GM23338 (cell line): Measurements from ENCODE around the gene CCDC178. TPM values are rescaled to one million over a fixed set of nuclear protein-coding genes. Genes with fewer than 3 reads are reported as not detected.

Experiments used
- ATAC-seq: fragments of 200-7000 bp; cut with Tn5 transposase; 3 replicates; pipeline ENCODE4 v1.9.1; 2020
- DNase-seq: peaks from one replicate; pipeline ENCODE4 v3.0.0-alpha.2; 2015; ENCODE audit warnings: low spot score
- H2AFZ ChIP-seq: fragments of 200-600 bp; sonication (generic); 2 replicates; pipeline ENCODE4 v1.8.0; 2016; ENCODE audit warnings: antibody characterized with exemption, mild to moderate bottlenecking, moderate library complexity
- H3F3A ChIP-seq: fragments of 200-600 bp; sonication (generic); replicated peaks from 2 replicates; pipeline ENCODE4 v1.8.0; 2017; ENCODE audit warnings: antibody characterized with exemption, mixed run types, low read depth
- H3K27ac ChIP-seq: fragments of 200-600 bp; sonication (generic); 2 replicates; pipeline ENCODE4 v1.6.1; 2016; ENCODE audit warnings: low read depth
- H3K27me3 ChIP-seq: fragments of 200-600 bp; sonication (generic); 2 replicates; pipeline ENCODE4 v1.8.0; 2016; ENCODE audit warnings: mild to moderate bottlenecking, mixed run types, moderate library complexity; ENCODE audit not compliant: insufficient read depth
- H3K36me3 ChIP-seq: fragments of 200-600 bp; sonication (generic); 2 replicates; pipeline ENCODE4 v1.8.0; 2016; ENCODE audit warnings: mild to moderate bottlenecking; ENCODE audit not compliant: insufficient read depth
- H3K4me1 ChIP-seq: fragments of 200-600 bp; sonication (generic); 2 replicates; pipeline ENCODE4 v1.8.0; 2016; ENCODE audit warnings: mild to moderate bottlenecking, moderate library complexity; ENCODE audit not compliant: insufficient read depth
- H3K4me2 ChIP-seq: fragments of 200-600 bp; sonication (generic); 2 replicates; pipeline ENCODE4 v1.7.1; 2017; ENCODE audit warnings: mixed run types
- H3K4me3 ChIP-seq: fragments of 200-600 bp; sonication (generic); 2 replicates; pipeline ENCODE4 v1.6.1; 2016; ENCODE audit warnings: mixed run types
- H3K79me2 ChIP-seq: fragments of 200-600 bp; sonication (generic); replicated peaks from 2 replicates; pipeline ENCODE4 v1.8.0; 2017; ENCODE audit warnings: mild to moderate bottlenecking; ENCODE audit not compliant: insufficient read depth
- H3K9me2 ChIP-seq: fragments of 200-600 bp; sonication (generic); 2 replicates; pipeline ENCODE4 v1.8.0; 2017; ENCODE audit not compliant: insufficient read depth
- H4K20me1 ChIP-seq: fragments of 200-600 bp; sonication (generic); replicated peaks from 2 replicates; pipeline ENCODE4 v1.8.0; 2017; ENCODE audit warnings: mild to moderate bottlenecking; ENCODE audit not compliant: insufficient read depth
- H3K27ac Mint-ChIP-seq: 2 replicates; pipeline ENCODE4 v1.8.0; 2020; ENCODE audit warnings: inconsistent platforms, mild to moderate bottlenecking, moderate library complexity, mixed read lengths
- H3K27me3 Mint-ChIP-seq: 3 replicates; pipeline ENCODE4 v1.8.0; 2022; ENCODE audit warnings: low read depth, mild to moderate bottlenecking, moderate library complexity, mixed read lengths, inconsistent platforms; ENCODE audit not compliant: insufficient read depth, poor library complexity
- H3K36me3 Mint-ChIP-seq: 3 replicates; pipeline ENCODE4 v1.8.0; 2021; ENCODE audit warnings: low read depth, mild to moderate bottlenecking, inconsistent platforms, moderate library complexity, mixed read lengths
- H3K4me1 Mint-ChIP-seq: 3 replicates; pipeline ENCODE4 v1.8.0; 2020; ENCODE audit warnings: mild to moderate bottlenecking, inconsistent platforms, mixed read lengths
- H3K4me3 Mint-ChIP-seq: 3 replicates; pipeline ENCODE4 v1.8.0; 2021; ENCODE audit warnings: moderate library complexity, mild to moderate bottlenecking, inconsistent platforms, mixed read lengths
- H3K9me3 Mint-ChIP-seq: 3 replicates; pipeline ENCODE4 v1.8.0; 2020; ENCODE audit warnings: moderate library complexity, mild to moderate bottlenecking, inconsistent platforms, mixed read lengths
- CREB1 ChIP-seq: fragments of 250-450 bp; sonication (Bioruptor Pico); IDR thresholded peaks from 2 replicates; pipeline ENCODE4 v1.5.0; 2020; ENCODE audit warnings: low read depth, mild to moderate bottlenecking, moderate library complexity
- EZH2 ChIP-seq: fragments of 200-600 bp; sonication (generic); IDR thresholded peaks from one replicate; pipeline ENCODE4 v1.8.0; 2017; ENCODE audit warnings: antibody characterized with exemption, mild to moderate bottlenecking, low read depth; ENCODE audit not compliant: unreplicated experiment
- EZH2phosphoT487 ChIP-seq: fragments of 200-600 bp; sonication (generic); IDR thresholded peaks from one replicate; pipeline ENCODE4 v1.8.1; 2018; ENCODE audit warnings: antibody characterized with exemption; ENCODE audit not compliant: unreplicated experiment
- JUNB ChIP-seq: IDR thresholded peaks from one replicate; pipeline ENCODE4 v1.6.1; 2016; ENCODE audit warnings: antibody characterized with exemption; ENCODE audit not compliant: unreplicated experiment
- NANOG ChIP-seq: IDR thresholded peaks from 2 replicates; pipeline ENCODE4 v1.6.1; 2016; ENCODE audit warnings: antibody characterized with exemption, borderline replicate concordance
- STAT1 ChIP-seq: IDR thresholded peaks from one replicate; pipeline ENCODE4 v1.6.1; 2016; ENCODE audit warnings: antibody characterized with exemption; ENCODE audit not compliant: unreplicated experiment
- ZNF114 ChIP-seq: fragments of 250-450 bp; sonication (Bioruptor Pico); IDR thresholded peaks from 2 replicates; pipeline ENCODE4 v1.5.0; 2020; ENCODE audit warnings: mild to moderate bottlenecking, moderate library complexity
- ZNF331 ChIP-seq: fragments of 250-450 bp; sonication (Bioruptor Pico); IDR thresholded peaks from 2 replicates; pipeline ENCODE4 v1.5.0; 2020; ENCODE audit warnings: low read depth, mild to moderate bottlenecking, moderate library complexity
- polyA plus RNA-seq: library from polyadenylated mRNA; unstranded; fragments of >200 nt; fragmentation: Nextera tagmentation; extraction: Ambion mirVana; gene quantifications from 2 replicates; pipeline ENCODE4 v1.2.1, GENCODE V29; 2016
- total RNA-seq: library from RNA; depleted of rRNA; stranded (reverse); fragments of >200 nt; shearing (Covaris generic); gene quantifications from 2 replicates; pipeline ENCODE4 v1.2.3, GENCODE V29; 2014
- TF ChIP-seq, protein P1 (sequence below): IDR thresholded peaks from 2 replicates; pipeline ENCODE4 v1.6.1; 2016; ENCODE audit warnings: antibody characterized with exemption
- TF ChIP-seq, protein P2 (sequence below): IDR thresholded peaks from one replicate; pipeline ENCODE4 v1.6.1; 2018; ENCODE audit warnings: antibody characterized with exemption; ENCODE audit not compliant: unreplicated experiment
- TF ChIP-seq, protein P3 (sequence below): fragments of 250-450 bp; sonication (Bioruptor Pico); IDR thresholded peaks from 2 replicates; pipeline ENCODE4 v1.5.0; 2020; ENCODE audit warnings: mild to moderate bottlenecking, moderate library complexity

Gene CCDC178
- total and polyA plus RNA-seq, 2 experiments from 2014 or later, result 0.17 to 0.24 TPM

DNA sequence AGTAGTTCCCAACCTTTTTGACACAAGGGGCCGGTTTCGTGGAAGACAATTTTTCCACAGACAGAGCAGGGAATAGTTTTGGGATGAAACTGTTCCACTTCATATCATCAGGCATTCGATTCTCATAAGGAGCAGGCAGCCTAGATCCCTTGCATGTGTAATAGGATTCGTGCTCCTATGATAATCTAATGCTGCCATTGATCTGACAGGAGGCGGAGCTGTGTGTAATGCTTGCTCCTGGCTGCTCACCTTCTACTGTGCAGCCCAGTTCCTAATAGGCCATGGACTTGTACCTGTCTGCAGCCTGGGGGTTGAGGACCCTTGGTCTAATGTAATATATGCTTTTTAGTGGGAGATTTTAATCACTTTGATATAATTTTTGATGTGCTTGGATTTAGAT lies 479.0 kb downstream of the CCDC178 start:
- Histone ChIP-seq H3K27me3 (no peaks in the 10 kb centered on the region), H3F3A (no peaks in the 10 kb centered on the region), H3K4me2 (no peak overlapping the region), H3K4me1 (no peaks in the 10 kb centered on the region), H3K4me3 (no peak overlapping the region), H3K36me3 (no peaks in the 10 kb centered on the region), H3K27ac (no peak overlapping the region), H2AFZ (no peak overlapping the region), H3K79me2 (no peaks in the 10 kb centered on the region), H3K9me2 (no peaks in the 10 kb centered on the region), H4K20me1 (no peaks in the 10 kb centered on the region)
- H3K27ac Mint-ChIP-seq, result no peak overlapping the region
- no peaks in the 10 kb centered on the region for H3K36me3 Mint-ChIP-seq
- ATAC-seq, result no peak
- no peak for DNase-seq
- TF ChIP-seq, protein P1, sequence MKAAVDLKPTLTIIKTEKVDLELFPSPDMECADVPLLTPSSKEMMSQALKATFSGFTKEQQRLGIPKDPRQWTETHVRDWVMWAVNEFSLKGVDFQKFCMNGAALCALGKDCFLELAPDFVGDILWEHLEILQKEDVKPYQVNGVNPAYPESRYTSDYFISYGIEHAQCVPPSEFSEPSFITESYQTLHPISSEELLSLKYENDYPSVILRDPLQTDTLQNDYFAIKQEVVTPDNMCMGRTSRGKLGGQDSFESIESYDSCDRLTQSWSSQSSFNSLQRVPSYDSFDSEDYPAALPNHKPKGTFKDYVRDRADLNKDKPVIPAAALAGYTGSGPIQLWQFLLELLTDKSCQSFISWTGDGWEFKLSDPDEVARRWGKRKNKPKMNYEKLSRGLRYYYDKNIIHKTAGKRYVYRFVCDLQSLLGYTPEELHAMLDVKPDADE, result no peak
- TF ChIP-seq ZNF114 (no peak), ZNF331 (no peak), CREB1 (CRISPR knock-in tag) (no peak), EZH2 (no peak), STAT1 (no peak), EZH2phosphoT487 (no peak), NANOG (no peak), JUNB (no peak)
- TF ChIP-seq, protein P2, sequence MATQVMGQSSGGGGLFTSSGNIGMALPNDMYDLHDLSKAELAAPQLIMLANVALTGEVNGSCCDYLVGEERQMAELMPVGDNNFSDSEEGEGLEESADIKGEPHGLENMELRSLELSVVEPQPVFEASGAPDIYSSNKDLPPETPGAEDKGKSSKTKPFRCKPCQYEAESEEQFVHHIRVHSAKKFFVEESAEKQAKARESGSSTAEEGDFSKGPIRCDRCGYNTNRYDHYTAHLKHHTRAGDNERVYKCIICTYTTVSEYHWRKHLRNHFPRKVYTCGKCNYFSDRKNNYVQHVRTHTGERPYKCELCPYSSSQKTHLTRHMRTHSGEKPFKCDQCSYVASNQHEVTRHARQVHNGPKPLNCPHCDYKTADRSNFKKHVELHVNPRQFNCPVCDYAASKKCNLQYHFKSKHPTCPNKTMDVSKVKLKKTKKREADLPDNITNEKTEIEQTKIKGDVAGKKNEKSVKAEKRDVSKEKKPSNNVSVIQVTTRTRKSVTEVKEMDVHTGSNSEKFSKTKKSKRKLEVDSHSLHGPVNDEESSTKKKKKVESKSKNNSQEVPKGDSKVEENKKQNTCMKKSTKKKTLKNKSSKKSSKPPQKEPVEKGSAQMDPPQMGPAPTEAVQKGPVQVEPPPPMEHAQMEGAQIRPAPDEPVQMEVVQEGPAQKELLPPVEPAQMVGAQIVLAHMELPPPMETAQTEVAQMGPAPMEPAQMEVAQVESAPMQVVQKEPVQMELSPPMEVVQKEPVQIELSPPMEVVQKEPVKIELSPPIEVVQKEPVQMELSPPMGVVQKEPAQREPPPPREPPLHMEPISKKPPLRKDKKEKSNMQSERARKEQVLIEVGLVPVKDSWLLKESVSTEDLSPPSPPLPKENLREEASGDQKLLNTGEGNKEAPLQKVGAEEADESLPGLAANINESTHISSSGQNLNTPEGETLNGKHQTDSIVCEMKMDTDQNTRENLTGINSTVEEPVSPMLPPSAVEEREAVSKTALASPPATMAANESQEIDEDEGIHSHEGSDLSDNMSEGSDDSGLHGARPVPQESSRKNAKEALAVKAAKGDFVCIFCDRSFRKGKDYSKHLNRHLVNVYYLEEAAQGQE, result no peak
- TF ChIP-seq, protein P3, sequence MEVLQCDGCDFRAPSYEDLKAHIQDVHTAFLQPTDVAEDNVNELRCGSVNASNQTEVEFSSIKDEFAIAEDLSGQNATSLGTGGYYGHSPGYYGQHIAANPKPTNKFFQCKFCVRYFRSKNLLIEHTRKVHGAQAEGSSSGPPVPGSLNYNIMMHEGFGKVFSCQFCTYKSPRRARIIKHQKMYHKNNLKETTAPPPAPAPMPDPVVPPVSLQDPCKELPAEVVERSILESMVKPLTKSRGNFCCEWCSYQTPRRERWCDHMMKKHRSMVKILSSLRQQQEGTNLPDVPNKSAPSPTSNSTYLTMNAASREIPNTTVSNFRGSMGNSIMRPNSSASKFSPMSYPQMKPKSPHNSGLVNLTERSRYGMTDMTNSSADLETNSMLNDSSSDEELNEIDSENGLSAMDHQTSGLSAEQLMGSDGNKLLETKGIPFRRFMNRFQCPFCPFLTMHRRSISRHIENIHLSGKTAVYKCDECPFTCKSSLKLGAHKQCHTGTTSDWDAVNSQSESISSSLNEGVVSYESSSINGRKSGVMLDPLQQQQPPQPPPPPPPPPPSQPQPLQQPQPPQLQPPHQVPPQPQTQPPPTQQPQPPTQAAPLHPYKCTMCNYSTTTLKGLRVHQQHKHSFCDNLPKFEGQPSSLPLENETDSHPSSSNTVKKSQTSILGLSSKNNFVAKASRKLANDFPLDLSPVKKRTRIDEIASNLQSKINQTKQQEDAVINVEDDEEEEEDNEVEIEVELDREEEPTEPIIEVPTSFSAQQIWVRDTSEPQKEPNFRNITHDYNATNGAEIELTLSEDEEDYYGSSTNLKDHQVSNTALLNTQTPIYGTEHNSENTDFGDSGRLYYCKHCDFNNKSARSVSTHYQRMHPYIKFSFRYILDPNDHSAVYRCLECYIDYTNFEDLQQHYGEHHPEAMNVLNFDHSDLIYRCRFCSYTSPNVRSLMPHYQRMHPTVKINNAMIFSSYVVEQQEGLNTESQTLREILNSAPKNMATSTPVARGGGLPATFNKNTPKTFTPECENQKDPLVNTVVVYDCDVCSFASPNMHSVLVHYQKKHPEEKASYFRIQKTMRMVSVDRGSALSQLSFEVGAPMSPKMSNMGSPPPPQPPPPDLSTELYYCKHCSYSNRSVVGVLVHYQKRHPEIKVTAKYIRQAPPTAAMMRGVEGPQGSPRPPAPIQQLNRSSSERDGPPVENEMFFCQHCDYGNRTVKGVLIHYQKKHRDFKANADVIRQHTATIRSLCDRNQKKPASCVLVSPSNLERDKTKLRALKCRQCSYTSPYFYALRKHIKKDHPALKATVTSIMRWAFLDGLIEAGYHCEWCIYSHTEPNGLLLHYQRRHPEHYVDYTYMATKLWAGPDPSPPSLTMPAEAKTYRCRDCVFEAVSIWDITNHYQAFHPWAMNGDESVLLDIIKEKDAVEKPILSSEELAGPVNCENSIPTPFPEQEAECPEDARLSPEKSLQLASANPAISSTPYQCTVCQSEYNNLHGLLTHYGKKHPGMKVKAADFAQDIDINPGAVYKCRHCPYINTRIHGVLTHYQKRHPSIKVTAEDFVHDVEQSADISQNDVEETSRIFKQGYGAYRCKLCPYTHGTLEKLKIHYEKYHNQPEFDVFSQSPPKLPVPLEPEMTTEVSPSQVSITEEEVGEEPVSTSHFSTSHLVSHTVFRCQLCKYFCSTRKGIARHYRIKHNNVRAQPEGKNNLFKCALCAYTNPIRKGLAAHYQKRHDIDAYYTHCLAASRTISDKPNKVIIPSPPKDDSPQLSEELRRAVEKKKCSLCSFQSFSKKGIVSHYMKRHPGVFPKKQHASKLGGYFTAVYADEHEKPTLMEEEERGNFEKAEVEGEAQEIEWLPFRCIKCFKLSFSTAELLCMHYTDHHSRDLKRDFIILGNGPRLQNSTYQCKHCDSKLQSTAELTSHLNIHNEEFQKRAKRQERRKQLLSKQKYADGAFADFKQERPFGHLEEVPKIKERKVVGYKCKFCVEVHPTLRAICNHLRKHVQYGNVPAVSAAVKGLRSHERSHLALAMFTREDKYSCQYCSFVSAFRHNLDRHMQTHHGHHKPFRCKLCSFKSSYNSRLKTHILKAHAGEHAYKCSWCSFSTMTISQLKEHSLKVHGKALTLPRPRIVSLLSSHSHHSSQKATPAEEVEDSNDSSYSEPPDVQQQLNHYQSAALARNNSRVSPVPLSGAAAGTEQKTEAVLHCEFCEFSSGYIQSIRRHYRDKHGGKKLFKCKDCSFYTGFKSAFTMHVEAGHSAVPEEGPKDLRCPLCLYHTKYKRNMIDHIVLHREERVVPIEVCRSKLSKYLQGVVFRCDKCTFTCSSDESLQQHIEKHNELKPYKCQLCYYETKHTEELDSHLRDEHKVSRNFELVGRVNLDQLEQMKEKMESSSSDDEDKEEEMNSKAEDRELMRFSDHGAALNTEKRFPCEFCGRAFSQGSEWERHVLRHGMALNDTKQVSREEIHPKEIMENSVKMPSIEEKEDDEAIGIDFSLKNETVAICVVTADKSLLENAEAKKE, result no peak
- no peak overlapping the region for H3K4me3 Mint-ChIP-seq
- H3K4me1 Mint-ChIP-seq, result peaks cover 4% of the 10 kb centered on the region; the same call in 2 of the 3 replicates
- no peaks in the 10 kb centered on the region for H3K9me3 Mint-ChIP-seq
- no peaks in the 10 kb centered on the region for H3K27me3 Mint-ChIP-seq
